HG03378 (cell line): Measurements from ENCODE around the gene SPATS2.
"Not testable (repeated sequence)": the region's sequence is repeated elsewhere in the genome, so short reads cannot be mapped to it uniquely, and the experiment has no call there.

Experiments
- ATAC-seq: cut with Tn5 transposase; IDR thresholded peaks from one replicate; pipeline ENCODE4 v1.9.1; 2021; ENCODE audit warnings: mild to moderate bottlenecking, moderate library complexity; ENCODE audit not compliant: unreplicated experiment

SPATS2 gene

DNA sequence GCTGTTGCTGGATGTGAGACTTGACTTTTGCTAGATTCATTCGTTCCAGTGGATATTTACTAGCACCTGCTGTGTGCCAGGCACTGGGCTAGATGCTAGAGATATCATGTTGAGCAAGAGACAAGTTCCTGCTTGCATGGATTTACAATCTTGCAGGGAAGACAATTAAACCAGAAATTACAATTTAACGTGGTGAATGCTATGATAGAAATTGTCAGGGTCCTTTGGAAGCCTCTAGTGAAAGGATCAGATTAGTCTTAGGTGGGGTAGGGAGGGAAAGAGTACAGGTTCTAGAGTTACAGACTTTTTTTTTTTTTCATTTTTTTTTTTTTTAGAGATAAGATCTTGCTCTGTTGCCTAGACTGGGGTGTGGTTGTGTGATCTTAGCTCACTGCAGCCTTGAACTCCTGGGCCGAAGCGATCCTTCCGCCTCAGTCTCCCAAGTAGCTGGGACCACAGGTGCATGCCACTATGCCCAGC, 36.7 kb downstream of the SPATS2 start:
- no peak for ATAC-seq

GRCh38 chr12:49404956-49405355, 37.7 kb downstream of the SPATS2 start:
- ATAC-seq = no peak

DNA sequence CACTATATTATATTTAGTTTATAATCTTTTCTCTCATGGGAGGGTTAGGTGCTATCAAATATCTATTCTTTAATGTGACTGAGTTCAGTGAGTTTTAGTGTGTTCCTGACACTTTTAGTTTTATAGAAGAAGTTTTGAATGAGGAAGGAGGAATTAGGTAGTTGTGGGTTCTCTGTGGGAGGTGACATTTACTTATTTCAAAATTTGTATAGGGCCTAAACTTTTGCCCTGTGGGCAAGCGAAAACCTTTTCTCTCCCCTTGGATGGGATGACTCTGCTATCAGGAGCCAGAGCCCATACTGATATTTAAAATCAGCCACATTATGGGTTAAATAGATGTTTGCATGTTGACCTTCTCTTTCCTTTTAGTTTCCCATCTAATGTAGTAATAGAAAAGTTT, 43.6 kb downstream of the SPATS2 start:
- ATAC-seq = no peak

DNA sequence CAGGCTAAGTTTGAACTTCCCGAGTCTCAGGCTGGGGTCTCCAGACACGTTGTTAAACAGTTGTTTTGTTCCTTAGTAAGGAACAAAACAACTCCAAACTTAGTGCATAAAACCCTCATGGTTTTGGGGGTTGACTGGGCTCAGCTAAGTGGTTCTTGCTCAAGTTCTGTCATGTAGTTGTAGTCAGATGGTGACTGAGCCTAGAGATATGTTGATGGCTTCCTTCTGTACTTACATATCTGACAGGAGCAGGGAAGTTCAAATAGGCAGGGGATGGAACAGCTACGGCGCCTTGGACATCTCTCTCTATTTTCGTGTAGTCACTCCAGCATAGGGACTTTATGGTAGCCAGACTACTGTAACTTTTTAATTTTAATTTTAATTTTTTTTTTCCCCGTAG, 45.7 kb downstream of the SPATS2 start:
- no peak for ATAC-seq

- no peak for ATAC-seq
These were observed 46.5 kb downstream of the SPATS2 start for GRCh38 chr12:49413796-49414195.

DNA sequence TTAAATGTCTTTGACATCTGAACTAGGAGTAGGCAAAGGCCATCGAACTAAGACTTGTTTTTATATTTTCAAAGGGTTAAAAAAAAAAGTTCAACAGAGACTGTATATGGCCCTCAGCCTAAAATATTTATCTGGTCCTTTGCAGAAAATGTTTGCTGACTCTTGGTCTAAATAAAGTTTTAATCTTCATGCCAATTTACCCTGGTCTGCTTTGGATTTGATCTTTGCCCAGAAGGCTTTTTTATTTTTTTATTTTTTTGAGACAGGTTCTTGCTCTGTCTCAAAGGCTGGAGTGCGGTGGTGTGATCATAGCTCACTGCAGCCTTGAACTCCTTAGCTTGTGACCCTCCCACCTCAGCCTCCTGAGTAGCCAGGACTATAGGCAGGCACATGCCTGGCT, 47.1 kb downstream of the SPATS2 start:
- no peak for ATAC-seq

GRCh38 chr12:49415521-49415970, 48.3 kb downstream of the SPATS2 start:
- no peak for ATAC-seq

DNA sequence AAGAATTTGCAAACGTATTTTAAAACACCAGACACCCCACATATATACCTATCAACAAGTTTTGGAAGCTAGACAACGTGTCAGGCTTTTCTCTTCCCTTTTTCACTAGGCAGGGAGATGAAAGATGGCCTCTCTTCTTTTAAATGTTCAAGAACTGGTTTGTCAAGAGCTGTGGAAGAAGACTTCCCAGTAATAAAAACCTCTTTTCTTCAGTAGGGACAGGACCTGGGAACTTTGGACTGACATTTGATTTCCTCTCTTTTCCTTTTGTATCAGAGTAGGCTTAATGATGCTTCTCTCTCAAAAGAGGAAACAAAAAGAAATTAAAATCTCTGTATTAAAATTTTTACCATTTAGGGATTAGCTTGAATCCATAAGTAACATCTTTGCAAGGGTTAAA, 49.6 kb downstream of the SPATS2 start:
- no peak for ATAC-seq

DNA sequence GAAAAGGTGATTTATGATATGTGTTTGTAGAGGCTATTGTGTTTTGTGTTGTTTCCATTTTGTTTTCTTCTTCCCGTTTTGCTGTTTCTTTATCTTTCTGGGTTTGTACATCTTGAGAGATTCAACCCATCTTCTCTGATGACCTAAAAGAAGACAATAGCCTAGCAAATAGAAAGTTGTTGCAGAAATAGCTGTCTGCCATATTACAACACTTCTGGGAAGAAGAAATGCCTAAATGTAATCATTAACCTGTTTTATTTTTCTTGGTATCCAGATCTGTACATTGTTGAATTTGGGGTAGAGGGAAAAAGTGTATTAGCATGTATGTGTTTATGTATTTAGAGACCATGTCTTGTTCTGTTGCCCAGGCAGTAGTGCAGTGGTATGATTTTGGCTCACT, 50.3 kb downstream of the SPATS2 start:
- no peak for ATAC-seq

DNA sequence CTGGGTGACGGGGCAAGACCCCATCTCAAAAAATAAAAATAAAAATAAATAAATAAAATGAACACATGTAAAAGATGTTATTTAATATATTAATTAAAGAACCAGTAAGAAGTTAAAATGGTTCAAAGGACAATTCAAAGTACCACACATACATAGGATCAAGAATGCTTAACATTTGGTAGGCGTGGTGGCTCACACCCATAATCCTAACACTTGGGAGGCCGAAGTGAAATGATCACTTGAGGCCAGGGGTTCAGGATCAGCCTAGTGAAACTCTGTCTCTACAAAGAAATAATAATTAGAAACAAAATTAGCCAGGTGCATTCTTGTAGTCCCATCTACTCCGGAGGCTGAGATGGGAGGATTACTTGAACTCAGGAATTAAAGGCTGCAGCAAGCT, 53.3 kb downstream of the SPATS2 start:
- ATAC-seq = no peak

GRCh38 chr12:49422114-49422513, 54.9 kb downstream of the SPATS2 start:
- no peak for ATAC-seq

DNA sequence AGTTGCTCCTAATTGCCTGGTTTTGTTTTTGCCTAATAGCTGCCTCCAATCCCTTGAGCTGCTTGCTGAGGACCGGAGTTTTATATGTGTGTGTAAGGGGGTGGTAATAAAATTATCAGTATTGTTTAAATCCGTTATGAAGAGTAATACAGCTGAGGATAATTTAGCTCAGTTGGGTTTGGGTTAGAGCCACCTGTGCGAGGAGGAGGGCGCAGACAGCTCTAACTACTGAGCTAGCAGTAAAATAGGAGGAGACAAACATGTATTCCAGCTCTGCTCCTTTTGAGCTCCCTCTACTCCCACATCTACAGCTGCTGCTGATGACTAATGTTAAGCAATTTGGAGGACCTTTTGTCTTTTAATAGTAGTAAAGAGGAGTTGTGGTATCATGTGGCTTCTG, 61.5 kb downstream of the SPATS2 start:
- ATAC-seq = no peak

DNA sequence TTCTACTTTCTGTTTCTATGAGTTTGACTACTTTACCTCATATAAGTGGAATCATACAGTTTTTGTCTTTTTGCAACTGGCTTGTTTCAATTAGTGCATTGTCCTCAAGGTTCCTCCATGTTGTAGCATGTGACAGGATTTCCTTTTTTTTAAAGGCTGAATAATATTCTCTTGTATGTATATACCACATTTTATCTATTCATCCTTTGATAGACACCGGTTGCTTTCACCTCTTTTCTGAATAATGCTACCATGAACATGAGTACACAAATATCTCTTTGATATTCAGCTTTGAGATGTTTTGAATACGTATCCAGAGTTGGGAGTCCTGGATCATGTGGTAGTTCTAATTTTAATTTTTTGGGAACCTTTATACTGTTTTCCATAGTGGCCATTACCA, 65.4 kb downstream of the SPATS2 start:
- ATAC-seq = no peak

- ATAC-seq = not testable (repeated sequence)
These were observed 69.5 kb downstream of the SPATS2 start for GRCh38 chr12:49436799-49437198.

- ATAC-seq = no peak
These were observed 71.8 kb downstream of the SPATS2 start for GRCh38 chr12:49439042-49439441.

DNA sequence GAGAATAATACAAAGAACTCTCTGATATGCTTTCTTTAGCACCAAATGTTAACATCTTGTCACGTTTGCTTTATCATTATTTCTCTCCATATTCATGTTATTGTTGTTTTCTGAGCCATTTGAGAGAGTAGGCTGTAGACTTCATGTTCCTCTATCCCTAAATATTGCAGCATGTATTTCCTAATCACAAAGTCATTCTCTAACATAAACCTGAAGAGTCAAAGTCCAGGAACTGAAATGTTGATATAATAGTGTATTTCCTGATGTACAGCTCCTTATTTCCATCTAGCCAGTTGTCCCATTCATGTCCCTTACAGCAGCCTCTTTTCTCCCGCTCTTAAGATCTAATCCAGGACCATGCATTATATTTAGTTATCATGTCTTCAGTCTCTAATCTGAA, 72.8 kb downstream of the SPATS2 start:
- ATAC-seq = no peak

DNA sequence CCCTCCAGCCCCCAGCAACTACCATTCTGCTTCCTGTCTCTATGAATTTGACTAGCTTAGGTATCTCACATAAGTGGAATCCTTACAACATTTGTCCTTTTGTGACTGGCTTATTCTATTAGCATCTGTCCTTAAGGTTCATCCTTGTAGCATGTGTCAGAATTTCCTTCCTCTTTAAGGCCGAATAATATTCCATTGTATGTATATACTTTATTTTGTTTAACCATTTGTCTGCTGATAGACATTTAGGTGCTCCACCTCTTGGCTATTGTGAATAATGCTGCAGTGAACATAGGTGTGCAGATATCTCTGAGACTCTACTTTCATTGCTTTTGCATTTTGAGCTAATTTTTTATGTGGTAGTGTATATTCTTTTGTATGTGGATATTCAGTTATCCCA, 75.7 kb downstream of the SPATS2 start:
- ATAC-seq = no peak

DNA sequence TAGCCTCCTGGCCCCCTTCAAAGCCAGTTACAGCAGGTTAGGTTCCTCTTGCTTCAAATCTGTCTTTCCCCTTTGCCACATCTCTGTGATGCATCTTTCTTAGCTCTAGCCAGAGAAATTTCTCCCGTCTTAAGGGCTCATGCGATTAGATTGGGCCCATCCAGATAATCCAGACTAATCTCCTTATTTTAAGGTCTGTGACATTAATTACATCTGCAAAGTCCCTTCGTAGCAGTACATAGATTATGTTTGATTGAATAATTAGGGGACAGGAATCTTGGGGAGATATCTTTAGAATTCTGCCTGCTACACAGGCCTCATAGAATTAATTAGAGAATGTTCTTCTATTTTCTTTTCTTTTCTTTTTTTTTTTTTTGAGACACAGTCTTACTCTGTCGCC, 79.3 kb downstream of the SPATS2 start:
- no peak for ATAC-seq

- no peak for ATAC-seq
These were observed 81.6 kb downstream of the SPATS2 start for GRCh38 chr12:49448858-49449257.

- peak; percentile 81 for ATAC-seq
These were observed 84.4 kb downstream of the SPATS2 start for GRCh38 chr12:49451468-49452259.

DNA sequence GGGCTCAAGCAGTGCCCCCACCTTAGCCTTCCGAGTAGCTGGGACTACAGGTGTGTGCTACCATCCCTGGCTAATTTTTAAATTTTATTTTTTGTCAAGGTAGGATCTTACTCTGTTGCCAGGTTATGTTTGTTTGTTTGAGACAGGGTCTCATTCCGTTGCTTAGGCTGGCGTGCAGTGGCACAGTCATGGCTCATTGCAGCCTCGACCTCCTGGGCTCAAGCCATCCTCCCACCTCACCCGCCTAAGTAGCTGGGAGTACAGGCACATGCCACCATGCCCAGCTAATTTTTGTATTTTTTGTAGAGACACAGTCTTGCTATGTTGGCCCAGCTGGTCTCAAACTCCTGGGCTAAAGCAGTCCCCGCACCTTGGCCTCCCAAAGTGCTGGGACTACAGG, 88.2 kb downstream of the SPATS2 start:
- ATAC-seq = no peak

GRCh38 chr12:49456131-49456679, 88.9 kb downstream of the SPATS2 start:
- ATAC-seq = no peak

GRCh38 chr12:49458816-49459215, 91.6 kb downstream of the SPATS2 start:
- no peak for ATAC-seq
